Measurements from ENCODE around the gene DLG4. TPM values are rescaled to one million over a fixed set of nuclear protein-coding genes. Genes with fewer than 3 reads are reported as not detected.
A peak's percentile ranks its signal among the peaks of the same experiment; 100 is the strongest.
"Not testable (repeated sequence)": the region's sequence is repeated elsewhere in the genome, so short reads cannot be mapped to it uniquely, and the experiment has no call there.

Gene DLG4
- total RNA-seq, 1 donor from 2014 or later, result 7.8 TPM

DNA sequence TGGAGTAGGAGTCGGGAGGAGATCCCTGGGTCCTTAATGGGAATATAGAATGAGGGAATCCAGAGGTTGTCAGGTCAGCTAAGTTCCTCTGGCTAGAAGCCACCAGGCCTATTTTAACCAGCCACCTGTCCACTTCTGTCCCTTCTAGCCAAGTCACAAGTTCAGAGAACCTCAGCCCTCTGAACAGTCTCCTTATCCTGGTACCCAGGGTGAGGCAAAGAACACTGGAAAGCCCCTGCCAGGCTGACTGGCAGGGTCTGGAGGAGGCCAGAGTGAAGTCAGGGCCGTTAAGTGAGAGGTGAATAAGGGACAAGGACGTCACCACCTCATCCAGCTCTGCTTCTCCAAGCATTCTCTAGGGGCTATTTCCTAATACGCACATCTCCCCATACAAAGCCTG is 29.2 kb upstream of the DLG4 start:
- no peak for DNase-seq (ENCODE audit: low read depth)
- TF ChIP-seq, protein P1, sequence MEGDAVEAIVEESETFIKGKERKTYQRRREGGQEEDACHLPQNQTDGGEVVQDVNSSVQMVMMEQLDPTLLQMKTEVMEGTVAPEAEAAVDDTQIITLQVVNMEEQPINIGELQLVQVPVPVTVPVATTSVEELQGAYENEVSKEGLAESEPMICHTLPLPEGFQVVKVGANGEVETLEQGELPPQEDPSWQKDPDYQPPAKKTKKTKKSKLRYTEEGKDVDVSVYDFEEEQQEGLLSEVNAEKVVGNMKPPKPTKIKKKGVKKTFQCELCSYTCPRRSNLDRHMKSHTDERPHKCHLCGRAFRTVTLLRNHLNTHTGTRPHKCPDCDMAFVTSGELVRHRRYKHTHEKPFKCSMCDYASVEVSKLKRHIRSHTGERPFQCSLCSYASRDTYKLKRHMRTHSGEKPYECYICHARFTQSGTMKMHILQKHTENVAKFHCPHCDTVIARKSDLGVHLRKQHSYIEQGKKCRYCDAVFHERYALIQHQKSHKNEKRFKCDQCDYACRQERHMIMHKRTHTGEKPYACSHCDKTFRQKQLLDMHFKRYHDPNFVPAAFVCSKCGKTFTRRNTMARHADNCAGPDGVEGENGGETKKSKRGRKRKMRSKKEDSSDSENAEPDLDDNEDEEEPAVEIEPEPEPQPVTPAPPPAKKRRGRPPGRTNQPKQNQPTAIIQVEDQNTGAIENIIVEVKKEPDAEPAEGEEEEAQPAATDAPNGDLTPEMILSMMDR (conservative IDR thresholded peaks at IDR 0.05; ENCODE audit: low read depth, low read length), result no peak
- H3K4me3 ChIP-seq (ENCODE audit: low read depth, low read length), result no peak overlapping the region

DNA sequence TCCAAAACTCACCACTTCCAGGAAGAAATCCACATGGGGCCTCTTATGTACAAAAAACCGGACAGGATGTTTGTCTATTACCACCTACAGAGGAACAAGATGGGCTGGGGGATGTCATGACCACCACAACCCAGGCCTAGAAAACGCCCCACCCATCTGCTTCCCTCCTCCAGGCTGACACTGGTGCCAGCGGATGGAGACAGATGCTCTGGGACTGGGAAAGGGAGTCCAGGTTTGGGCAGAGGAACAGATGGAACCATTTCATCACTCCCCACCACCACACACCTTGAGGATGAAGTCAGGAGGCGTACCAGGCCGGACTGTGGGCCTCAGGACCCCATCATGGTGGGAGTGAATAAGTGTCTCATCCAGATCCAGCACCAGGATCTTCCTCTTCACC is 27.1 kb upstream of the DLG4 start:
- H3K4me3 ChIP-seq (ENCODE audit: low read depth, low read length), result no peak overlapping the region
- TF ChIP-seq, protein P1 (conservative IDR thresholded peaks at IDR 0.05; ENCODE audit: low read depth, low read length), result no peak
- DNase-seq (ENCODE audit: low read depth), result no peak

DNA sequence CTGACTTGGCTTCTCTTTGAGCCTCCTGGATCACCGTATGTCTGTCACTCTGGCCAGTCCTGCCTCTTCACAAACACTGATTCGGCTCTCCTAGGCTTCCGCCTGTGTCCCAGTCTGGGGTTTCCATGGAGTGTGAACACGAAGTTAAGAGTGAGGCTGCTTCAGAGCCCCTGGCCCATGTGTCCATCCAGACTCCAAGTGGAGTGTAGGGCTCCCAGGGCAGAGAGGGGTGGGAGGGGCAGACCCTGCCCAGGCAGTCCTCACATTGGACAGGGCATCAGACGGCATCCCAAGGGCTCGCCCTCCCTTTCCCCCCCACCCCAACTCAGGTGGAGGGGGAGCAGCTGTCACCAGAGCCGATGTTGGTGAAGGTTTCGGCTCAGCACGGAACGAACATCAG is 24.2 kb upstream of the DLG4 start:
- DNase-seq (ENCODE audit: low read depth); H3K4me3 ChIP-seq (ENCODE audit: low read depth, low read length): not testable (repeated sequence)

DNA sequence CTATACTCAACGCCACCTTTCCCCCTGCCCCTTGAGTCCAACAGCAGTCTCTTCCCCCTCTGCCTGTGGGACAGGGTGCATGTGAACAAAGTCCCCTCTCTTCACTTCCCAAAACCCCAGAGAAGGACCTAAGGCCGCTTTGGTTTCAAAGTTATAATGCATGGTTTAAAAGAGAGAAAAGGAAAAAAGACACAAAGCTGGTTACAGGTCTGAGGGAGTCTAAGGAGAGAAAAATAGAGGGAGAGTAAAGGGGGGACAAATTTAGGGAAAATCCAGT is 23.8 kb upstream of the DLG4 start:
- TF ChIP-seq, protein P1 (conservative IDR thresholded peaks at IDR 0.05; ENCODE audit: low read depth, low read length), result no peak
- H3K4me3 ChIP-seq (ENCODE audit: low read depth, low read length), result peak overlapping the region; percentile 82

DNA sequence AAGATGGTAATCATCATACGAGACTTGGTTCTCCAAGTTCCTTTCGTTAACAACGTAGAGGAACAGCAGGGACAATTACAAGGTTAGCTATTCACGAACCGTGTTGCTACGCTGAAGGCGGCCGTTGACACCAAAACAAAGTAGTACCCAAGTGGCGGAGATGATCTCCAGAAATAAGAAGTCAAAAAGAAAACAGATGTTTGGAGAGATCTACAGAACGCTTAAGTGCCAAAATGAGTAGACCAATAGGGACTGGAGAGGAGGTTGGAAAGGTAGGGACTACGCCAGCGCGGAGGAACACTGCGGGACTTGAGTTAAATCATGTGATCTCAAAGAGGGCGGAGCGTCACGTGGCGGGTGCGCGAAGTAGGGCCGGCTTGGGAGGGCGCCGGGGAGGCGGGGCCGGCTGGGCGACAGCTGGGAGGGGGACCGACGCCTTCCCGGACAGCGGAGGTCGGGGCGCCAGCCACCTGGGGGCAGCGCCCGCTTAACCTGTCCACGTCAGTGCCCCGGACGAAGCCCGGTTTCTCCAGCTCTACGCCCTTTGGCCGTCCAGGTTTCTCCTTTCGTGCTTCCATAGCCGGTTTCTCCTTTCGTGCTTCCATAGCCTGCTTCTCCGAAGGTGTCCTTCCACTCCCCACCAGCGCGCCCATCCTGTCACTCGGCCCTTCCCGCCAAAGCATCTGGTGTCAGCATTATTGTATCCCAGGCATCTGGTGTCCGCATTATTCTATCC is 23.2 kb upstream of the DLG4 start:
- DNase-seq (ENCODE audit: low read depth), result peak; percentile 91
- TF ChIP-seq, protein P1 (conservative IDR thresholded peaks at IDR 0.05; ENCODE audit: low read depth, low read length), result no peak
- H3K4me3 ChIP-seq (ENCODE audit: low read depth, low read length), result peak overlapping the region; percentile 82

More for the DNA sequence above, 23.8 kb upstream of the DLG4 start:
- no peak for DNase-seq (ENCODE audit: low read depth)

DNA sequence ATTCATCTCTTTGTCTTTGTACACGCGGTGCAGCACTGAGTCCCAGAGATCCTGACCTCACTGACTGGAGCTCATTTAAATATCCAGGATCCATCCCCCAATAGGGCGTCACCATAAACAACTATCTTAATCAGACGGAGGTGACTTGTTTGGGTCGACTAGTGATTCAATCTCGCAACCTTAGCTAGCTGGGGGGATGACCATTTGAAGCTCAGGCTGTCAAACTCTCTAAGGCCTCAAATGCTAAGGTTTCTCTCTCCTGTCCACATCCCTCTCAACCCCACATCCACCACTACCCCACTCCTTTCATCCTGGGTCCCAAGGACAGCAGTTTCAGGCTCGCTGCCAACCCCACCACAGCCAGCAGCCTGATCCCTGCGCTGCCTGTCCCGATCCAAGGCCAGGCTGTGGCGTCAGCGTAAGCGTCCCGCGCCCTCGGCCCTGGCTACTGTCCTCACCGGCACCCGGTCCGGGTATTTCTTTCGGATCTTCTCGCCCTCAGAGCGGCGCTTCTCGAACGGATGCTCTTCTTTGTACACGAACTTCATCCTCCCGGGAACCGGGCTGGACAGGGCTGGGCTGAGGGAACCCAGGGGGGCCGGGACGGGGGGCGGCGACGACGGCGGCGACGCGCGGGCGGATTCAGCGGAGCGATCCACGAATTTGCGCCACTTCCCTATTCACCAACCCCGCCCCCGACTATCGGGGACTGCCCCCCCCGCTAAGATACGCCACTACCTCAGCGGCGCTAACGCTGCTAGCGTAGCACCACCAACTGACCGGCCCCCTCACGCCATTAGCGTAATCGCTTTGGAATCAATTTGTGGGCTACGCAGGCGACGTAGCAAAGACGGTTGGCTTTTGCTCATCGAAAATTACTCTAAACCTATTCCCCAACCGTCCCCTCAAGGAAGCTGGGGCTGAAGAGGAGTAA is 22.4 kb upstream of the DLG4 start, which contains the start of gene GABARAP:
GABARAP (minus strand) TSS at position 667 of the 934 bp plus-strand sequence; CDS start at position 548, 119 bp downstream.
- TF ChIP-seq, protein P1 (conservative IDR thresholded peaks at IDR 0.05; ENCODE audit: low read depth, low read length), result no peak
- peak within 1 kb of the TSS; percentile 82 for H3K4me3 ChIP-seq (ENCODE audit: low read depth, low read length)
- peak; percentile 68 for DNase-seq (ENCODE audit: low read depth)

DNA sequence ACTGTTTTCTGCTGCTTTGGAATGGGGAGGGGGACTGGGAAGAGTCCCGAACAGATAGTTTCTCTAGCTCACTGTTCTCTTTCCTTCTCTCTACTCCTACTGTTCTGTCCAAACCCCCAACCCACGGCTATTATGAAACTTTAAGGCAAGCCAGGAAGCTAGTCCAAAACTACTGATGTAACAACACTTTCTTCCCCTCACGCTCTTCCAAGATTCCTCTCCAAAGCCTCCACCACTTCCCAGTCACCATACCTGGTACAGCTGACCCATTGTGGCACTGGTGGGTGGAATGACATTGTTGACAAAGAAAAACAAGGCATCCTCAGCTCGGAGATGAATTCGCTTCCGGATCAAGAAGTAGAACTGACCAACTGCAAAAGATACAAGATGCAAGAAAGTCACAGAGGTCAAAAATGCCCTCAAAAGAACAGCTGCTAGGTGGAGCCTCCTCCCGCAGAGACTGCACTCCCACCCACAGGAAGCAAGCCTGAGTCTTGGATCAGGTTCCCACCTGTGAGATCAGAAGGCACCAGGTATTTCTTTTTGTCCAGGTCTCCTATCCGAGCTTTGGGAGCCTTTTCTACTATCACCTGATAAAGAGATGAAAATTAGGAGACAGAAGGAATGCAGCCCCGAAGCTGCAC is 21.6 kb upstream of the DLG4 start:
- no peak for DNase-seq (ENCODE audit: low read depth)

More for the DNA sequence above, 21.6 kb upstream of the DLG4 start:
- TF ChIP-seq, protein P1 (conservative IDR thresholded peaks at IDR 0.05; ENCODE audit: low read depth, low read length), result no peak
- H3K4me3 ChIP-seq (ENCODE audit: low read depth, low read length), result peak overlapping the region; percentile 82
